ENCODE results near the gene SPDEF. TPM values are rescaled to one million over a fixed set of nuclear protein-coding genes. Genes with fewer than 3 reads are reported as not detected.

Gene SPDEF
- polyA plus RNA-seq, 10 donors = 0.07 to 0.09 (median 0.08) TPM; not detected in 7

Other genes starting within 250 kb of the SPDEF start
- 10 to 100 TPM; 18.9 to 32.8 (median 24.2) TPM for gene NUDT3, start 163.7 kb downstream of the SPDEF start, polyA plus RNA-seq (ENCODE audit: insufficient read length in 10 of 10)
- gene RPS10, start 130.3 kb downstream of the SPDEF start, polyA plus RNA-seq (ENCODE audit: insufficient read length in 10 of 10) = 1,000 to 10,000 TPM; 1,208 to 1,969 (median 1,698) TPM
- 1 to 10 TPM in 6 of 10 donors, under 1 TPM in 4; 0.31 to 1.5 (median 1.1) TPM for gene PACSIN1, start 90.3 kb downstream of the SPDEF start, polyA plus RNA-seq (ENCODE audit: insufficient read length in 10 of 10)
- gene ILRUN, start 140.4 kb upstream of the SPDEF start, polyA plus RNA-seq (ENCODE audit: insufficient read length in 10 of 10) = 10 to 100 TPM; 59.4 to 95.9 (median 78.1) TPM
- 100 to 1,000 TPM in 8 of 10 donors, 10 to 100 TPM in 2; 89.6 to 128 (median 112) TPM for gene SNRPC, start 201.2 kb upstream of the SPDEF start, polyA plus RNA-seq (ENCODE audit: insufficient read length in 10 of 10)
- gene BLTP3A, start 235.8 kb upstream of the SPDEF start, polyA plus RNA-seq (ENCODE audit: insufficient read length in 10 of 10) = 10 to 100 TPM in 9 of 10 donors, 1 to 10 TPM in 1; 8.8 to 16.3 (median 12.8) TPM

Data from muscle of back (tissue), 10 donors.